Mesenteric fat pad (tissue), 1 donor: Measurements from ENCODE around the gene LCP2. TPM values are rescaled to one million over a fixed set of nuclear protein-coding genes. Genes with fewer than 3 reads are reported as not detected.

Experiments
- DNase-seq: peaks from one replicate; pipeline ENCODE4 v3.0.0-alpha.2; 2020; ENCODE audit warnings: low spot score
- total RNA-seq: library from RNA; stranded (reverse); fragmentation: NEBNext Ultra II Directional; extraction: Animal tissue kit (Norgen Biotek cat#: 25700); gene quantifications from one replicate; pipeline ENCODE4 v1.2.1, GENCODE V29; 2021
- donor health status: DM: yes; HTN: yes; CAD: no.

Gene LCP2
- total RNA-seq, 1 donor from 2014 or later, result 52.4 TPM

- DNase-seq, result no peak
Observed at GRCh38 chr5:170296935-170297588, 515 bp downstream of the LCP2 start.

DNA sequence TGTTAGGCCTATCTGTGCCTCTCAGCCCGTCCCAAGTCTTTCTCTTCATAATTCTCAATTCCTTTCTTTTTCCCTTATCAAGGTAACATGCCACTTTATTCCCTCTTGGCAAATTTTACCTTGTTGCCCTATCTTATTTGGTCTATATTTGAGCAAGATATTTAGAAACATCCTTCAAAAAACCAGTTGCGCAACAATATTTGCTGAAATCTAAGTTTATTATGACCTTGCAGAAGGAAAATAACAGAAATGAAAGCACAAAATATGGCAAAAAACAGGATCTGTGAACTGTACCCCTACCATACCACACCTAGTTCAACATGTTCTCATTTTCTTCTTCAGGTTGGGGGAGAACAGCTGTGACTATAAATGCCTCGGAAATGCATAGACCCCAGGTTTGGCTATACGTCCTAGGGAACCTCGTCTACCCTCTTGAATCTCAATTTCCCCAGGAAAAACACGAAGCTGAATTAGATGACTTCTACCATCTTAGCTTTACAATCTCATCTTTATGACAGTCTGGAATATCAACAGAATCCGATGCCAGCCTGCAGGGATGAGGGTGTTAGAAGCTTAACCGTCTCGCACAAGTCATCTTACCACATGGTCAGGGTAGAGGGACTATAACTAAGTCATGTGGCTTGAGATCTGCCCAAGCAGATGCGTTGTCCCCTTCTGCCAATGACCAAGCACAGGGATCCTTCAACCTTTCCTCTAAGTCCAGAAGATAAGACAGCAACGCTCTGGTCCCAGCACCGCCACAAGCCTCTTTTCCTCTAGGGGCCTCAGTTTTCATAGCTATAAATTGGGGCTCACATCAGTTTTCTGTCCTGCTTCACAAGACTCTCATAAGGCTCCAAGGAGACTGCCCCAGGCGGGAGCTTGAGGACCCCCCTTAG lies 1.3 kb downstream of the LCP2 start:
- DNase-seq, result no peak

GRCh38 chr5:170294556-170294955 lies 3.0 kb downstream of the LCP2 start:
- no peak for DNase-seq

- no peak for DNase-seq
Observed at GRCh38 chr5:170294057-170294456, 3.5 kb downstream of the LCP2 start.

DNA sequence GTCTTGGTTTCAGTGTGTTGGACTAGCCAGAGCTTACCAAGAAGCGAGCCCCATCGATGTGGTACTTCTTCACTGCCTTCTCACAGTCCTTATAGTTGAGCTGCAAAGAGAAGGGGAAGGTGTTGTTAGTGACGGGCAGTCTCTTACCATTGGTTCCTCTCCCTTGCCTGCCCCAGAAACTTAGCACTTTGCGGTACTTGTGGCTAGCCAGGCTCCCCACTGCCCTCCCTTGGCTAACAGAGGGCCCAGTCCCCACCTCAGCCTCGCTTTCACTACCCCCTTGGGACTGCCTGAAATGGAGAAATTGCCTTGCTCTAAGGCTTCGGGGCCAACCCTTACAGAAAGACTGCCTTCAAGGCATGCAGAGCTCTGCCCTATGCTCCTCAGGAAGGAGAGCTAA lies 4.3 kb downstream of the LCP2 start:
- no peak for DNase-seq

DNA sequence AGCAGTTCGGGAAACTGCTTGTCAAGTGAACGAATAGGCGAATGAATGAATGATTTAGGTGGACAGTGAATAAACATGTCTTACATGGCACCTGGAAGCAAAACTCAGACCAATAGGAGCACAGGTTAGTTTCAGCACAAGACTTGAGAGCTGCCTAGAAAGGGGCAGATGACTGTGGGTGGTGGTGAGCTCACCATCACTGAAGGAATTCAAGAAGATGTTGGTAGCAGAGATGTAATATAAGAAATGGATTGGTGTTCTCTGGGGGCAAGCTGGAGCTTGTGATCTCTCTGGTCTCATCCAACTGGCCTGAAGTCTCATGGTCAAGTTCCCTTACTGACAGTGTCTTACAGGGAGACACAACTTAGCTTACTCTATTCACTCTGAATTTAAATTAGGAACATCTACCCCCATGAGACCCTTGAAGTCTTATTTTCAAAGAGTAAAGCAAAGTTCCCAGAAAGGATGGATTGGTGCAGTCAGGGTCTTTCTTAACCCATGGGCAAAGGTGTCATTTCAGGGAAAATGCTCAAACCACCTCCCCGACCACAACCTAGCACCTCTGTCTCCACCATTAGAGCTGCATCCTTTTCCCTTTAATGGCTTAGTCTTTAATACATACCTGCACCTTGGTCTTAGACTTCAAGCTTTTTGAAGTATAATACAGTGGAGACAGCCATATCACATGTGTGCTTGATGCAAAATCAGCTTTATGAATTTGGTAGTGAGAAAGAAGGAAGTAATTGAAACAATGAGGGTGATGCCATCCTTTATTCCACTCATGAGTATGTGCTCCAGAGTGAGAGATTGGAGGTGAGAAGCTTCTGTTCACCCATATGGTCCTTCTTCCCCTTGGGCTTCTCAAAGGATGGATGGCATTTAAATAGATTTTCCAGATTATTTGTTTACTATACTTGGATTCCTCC lies 5.1 kb downstream of the LCP2 start:
- DNase-seq, result no peak

DNA sequence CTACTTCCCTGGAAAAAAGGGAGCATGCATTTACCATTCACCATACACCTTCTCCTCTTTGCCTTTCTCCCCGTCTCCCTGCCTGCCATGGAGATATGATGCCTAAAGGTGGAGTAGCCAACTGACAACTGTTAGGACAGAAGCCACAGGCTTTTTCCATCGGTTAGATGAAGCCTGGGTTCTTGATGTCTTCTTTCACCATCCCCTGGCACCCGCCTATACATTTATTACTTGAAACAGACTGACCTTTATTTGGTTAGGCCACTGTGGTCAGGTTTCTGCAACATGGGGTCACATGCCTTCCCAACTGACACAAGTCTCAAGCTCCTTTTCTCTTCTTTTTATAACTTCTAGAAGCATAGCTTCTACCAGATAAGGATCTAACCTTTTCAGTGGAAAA lies 7.1 kb downstream of the LCP2 start:
- DNase-seq, result no peak

DNA sequence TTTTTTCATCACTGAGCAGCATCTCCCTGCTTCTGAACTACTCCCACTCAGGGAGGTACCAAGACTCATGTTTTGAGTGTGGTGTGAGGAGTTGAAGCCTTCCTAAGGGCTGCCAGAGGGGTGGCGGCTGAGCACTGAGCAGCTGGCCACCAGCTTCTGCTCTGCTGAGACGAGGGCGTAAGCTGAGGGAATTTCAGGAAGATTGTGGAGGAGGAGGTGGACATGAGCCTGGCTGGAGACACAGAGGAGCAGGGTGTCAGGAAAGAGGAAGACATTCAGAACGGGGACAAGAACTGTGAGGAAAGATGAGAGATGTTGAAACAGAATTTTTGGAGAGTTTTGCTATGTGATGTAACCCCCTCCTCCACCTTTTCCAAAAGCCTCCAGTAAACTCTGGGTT lies 7.8 kb downstream of the LCP2 start:
- no peak for DNase-seq

- DNase-seq, result no peak
Observed at GRCh38 chr5:170289121-170289520, 8.5 kb downstream of the LCP2 start.

DNA sequence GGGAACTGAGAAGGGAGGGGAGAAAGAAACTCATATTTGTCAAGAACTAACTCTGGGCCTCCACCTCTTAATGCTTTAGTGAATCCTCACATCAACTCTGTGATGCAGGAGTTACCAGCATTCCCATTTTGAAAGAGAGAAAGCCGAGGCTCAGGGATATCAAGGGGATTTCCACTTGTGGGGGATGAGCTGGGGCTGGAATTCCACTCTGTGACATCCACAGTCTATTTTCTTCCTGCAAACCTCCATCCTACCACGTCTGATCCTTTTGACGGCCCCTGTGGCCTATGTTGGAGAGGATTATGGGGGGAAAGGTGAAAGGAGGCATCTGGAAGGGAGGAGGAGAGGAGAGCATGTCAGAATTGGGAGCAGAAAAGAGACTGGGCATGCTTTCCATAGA lies 9.0 kb downstream of the LCP2 start:
- DNase-seq, result no peak

DNA sequence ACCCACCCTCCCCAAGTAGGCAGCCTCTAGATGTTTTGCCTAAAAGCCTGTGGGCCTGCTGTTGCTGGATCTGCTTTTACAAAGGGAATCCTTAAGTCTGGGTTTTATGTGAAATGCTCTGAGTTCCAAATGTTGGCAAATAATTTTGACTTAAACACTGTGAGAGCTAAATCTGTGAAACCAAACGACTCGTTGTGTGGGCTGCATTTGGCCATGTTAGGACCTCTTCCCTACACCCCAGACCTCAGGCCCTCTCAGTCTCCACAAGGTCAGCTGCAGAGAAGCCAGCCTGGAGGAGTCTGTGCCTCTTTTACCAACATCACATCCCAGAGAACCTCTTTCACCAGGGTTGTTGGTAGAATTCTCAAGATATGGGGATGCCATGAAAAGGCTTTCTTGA lies 9.4 kb downstream of the LCP2 start:
- DNase-seq, result no peak

- DNase-seq, result no peak
Observed at GRCh38 chr5:170287532-170287931, 10.0 kb downstream of the LCP2 start.

- no peak for DNase-seq
Observed at GRCh38 chr5:170286386-170286925, 11.1 kb downstream of the LCP2 start.

DNA sequence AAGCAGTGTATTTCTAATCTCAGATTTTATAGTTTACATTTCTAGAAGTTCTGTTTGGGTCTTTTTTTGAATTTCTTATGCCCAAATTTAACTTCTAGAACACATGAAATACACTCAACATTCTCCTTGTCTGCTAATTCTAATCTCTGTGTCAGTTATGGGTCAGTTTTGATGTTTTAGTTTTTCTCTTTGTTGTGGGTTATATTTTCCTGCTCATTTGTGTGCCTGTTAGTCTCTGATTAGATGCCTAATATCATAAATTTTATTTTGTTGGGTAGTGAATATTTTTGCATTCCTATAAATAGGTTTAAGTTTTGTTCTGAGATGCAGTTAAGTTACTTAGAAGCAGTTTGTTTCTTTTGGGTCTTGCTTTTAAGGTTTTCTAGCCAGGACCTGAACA lies 12.4 kb downstream of the LCP2 start:
- no peak for DNase-seq

GRCh38 chr5:170284231-170284630 lies 13.3 kb downstream of the LCP2 start:
- no peak for DNase-seq

DNA sequence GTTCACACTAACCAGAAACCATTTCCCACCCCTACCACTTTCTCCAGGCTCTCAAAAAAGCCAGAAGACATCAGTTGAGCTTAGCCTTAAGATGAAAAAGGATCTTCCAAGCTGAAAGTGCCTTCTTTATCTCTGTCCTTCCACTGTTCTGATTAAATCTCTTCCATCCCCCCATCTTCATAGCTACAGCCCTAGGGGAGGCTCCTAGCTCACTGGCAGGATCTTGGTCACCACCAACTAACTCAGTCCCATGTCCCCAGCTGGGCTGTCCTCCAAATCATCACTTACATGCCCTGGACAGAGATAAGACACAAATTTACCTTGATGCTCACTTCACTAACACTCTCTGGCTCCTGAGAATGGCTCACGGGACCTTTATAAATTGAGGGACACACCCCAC lies 14.3 kb downstream of the LCP2 start:
- no peak for DNase-seq

- no peak for DNase-seq
Observed at GRCh38 chr5:170280011-170280493, 17.5 kb downstream of the LCP2 start.

DNA sequence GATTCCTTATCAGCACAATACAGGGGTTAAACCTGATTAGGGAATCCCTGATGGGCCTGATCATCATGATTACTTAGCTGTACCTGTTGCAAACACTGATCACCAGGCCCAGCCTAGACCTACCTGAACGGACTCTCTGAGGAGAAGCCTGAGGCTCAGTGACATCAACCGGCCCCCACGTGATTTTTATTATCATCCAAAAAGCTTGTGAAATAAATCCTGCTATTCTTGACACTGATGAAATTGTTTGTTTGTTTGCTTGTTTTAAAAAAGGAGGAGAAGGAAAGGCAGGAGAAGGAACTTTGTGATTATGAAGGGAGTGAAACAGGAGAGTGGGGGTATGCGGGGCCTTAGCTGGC lies 18.1 kb downstream of the LCP2 start:
- no peak for DNase-seq

DNA sequence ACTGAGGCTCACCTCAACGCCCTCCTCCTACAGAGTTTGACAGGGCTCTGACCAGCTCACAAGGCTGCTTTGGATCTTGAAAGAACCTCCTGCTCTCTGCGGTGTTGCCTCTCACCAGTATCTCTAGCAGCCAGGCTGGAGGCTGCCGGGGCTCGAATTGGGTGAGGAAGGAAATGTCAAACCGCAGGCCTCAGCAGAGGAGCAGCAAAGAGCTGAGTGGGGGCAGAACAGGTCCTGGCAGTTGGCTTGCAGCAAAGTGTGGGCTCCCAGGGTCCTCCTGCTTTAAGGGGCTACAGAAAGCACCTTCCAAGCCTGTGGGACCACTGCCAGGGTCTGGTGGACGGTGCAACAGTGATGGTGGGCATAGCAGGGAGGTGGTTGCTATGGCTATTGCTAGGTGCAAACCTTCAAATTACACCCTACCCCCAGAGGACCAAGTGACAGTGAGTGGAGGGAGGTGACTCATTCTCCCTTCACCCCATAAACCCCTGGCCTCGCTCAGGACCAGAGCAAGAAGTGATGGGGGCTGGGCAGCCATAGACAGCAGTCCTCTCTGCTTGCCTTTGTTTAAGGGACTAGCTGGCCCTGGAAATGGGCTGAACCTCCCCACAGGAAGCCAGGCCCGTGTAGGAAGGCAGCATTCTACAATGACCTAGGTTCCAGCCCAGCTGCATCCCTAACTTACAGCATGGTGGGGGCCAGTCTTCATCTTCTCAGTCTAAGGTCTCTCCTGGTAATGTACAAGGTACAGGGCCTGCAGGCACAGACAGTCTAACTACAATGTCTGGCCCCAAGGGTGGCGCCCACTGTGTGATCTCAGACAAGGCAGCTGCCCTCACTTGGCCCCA lies 18.7 kb downstream of the LCP2 start:
- no peak for DNase-seq

GRCh38 chr5:170277867-170278281 lies 19.7 kb downstream of the LCP2 start:
- DNase-seq, result no peak
